ENCODE measurements around the gene PRR33.
A peak's percentile ranks its signal among the peaks of the same experiment; 100 is the strongest.

Gene PRR33

DNA sequence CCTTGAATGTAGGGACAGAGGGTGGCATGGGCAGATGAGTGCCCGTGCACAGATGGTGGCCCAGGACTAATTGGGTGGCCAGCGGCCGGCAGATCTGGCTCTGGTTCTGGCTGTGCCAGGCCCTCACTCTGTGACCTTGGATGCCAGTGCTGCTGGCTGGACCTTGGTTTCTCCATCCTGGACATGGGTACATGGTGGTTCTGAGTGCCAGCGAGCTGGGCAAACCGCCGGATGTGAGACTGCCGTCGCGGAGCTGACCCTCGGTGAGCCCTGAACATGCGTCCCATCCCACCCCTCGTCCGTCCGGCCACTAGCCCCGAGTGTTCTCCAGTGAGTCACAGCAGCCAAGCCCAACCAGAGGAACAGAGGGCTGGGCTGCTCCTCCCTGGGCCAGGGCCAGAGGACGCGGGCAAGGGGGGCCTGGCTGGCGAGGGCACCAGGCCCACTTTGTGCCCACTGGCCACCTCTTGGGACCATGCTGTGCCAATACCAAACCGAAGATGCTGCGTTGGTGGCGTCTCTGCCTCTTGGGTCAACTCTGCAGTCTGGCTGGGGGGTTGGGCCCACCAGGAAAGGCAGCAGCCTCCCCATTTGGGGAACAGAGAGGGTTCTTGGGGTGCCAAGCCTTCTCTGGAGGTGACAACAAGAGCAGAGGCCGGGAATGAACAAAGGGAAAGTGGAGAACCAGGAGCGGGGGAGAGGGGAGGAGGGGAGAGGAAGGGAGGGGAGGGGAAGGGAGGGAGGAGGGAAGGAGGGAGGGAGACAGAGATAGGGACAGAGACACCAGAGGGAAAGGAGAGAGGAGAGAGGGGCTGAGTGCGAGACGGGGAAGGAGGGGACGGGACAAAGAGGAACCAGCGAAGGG is 28.1 kb downstream of the PRR33 start:
- no peak for DNase-seq (ENCODE audit: low read depth in 2 of 2)

DNA sequence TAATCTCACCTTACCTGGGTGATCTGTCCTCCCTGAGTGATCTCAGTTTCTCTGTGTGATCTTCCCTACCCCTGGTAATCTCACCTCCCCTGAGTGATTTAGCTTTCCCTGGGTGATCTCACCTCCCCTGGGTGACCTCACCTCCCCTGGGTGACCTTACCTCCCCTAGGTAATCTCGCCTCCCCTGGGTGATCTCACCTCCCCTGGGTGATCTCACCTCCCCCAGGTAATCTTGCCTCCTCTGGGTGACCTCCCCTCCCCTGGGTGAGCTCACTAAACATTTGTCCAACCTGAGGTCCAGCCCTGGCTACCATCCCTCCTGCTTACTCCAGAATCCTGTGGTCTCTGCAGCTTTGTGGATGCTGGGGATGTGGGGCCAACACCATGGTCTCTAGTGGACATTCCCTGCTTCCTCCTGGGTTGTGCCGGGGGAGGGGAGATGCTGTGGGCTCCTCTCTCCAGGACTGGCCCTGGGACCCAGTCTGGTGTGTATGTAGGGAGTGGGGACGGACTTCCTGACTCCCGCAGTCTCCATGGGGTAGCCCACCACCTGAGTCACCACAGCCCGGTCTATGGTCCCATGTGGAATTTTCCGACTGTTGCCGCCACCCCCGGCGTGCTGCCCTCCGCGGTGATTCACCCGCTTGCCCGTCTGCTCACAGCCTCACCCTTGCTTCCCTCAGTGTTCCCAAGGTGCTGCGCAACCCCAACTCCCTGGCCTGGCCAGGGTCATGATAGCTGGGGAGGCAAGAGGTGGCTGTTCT is 28.9 kb downstream of the PRR33 start:
- no peak for DNase-seq (ENCODE audit: low read depth in 2 of 2)

DNA sequence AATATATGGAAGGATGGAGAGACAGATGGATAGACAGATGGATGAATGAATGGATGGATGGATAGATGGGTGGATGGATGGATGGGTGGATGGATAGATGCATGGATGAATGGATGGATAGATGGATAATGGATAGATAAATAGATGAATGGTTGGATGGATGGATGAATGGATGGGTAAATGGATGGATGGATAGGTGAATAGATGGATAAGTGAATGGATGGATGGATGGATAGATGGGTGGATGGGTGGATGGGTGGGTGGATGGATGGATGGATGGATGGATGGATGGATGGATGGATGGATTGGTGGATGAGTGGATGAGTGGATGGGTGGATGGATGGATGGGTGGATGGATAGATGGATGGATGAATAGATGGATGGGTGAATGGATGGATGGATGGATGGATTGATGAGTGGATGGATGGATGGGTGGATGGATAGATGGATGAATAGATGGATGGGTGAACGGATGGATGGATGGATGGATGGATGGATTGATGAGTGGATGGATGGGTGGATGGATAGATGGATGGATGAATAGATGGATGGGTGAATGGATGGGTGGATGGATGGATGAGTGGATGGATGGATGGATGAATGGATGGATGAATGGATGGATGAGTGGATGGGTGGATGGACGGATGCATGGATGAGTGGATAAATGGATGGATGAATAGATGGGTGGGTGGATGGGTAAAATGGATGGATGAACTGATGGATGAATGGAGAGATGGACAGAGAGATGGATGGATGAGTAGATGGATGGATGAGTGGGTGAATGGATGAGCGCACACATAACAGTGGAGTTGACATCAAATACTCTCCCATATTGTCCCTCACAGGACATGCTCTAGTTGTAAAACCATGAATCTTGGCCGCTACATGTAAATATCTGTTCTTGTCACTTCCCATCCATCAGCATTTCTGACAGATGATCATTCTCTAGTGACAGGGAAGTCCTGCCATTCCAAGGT is 30.0 kb downstream of the PRR33 start:
- DNase-seq (ENCODE audit: low read depth in 2 of 2) = no peak

DNA sequence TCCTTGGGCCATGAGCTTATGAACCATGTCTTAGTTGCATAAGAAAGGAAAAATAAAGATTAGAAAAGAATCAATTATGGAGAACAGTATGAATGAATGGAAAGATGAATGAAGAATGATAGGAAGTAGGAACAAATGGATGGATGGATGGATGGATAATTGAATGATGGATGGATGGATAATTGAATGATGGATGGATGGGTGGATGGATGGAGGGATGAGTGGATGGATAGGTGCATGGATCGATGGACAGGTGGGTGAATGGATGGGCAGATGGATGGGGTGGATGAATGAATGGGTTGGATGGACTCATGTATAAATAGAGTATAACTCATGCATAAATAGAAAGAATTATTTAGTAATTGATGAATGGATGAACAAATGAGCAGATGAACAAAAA is 31.6 kb downstream of the PRR33 start:
- no peak for DNase-seq (ENCODE audit: low read depth in 2 of 2)

DNA sequence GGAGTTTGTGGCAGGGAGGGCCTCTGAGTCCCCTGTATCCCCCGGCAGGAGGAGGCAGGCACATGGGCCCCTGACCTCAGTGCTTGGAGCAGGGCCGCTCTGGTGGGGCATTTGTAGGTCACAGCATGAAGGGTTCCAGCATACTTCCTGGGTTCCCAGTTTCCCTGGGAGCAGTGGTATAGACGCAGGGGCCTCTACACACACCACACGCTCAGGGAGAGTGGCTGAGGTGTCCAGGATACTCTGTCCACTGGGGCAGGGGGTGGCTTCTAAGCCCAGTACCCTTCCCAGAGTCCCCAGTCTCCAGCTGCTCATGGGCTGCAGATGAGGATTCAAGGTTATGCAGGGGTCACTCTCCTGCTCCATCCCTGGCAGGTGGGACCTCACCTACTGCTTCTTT is 32.7 kb downstream of the PRR33 start:
- DNase-seq (ENCODE audit: low read depth in 2 of 2) = no peak

DNA sequence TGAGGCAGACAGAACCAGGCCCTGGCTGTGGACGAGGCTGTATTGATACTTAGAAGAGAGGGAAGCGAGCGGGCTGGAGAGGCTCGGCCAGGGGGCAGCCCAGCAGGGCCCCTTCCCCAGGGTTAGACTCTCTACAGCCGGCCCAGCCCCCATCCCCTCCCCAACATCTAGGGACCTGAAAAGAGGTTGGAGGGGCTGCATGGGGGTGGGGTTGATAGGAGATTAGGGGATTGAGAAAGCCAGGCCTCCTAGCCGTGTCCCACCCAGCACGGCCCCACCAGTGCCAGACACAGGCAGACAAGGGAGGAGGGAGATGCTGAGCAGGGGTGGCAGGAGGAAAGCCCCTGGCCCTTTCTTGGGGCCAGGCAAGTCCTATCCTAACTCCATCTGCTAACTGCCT is 33.1 kb downstream of the PRR33 start:
- DNase-seq (ENCODE audit: low read depth in 2 of 2) = no peak

DNA sequence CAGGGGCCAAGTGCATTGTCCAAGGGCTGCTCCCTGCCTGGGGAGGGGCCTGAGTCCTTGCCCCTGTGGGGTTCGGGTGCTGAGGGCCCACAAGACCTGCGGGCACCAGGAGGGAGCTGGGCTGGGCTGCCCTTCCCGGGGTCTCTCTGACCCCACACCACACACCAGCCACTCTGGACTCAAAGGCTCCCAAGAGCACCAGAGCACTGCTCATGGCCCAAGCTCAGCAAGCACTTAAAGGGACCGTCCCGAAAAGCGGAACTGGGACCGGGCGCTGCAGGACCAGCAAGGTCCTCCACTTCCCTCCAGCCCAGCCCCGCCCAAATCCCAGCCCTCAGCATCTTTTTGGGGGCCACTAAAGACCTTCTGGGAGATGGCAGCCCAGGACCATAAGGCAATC is 33.5 kb downstream of the PRR33 start:
- no peak for DNase-seq (ENCODE audit: low read depth in 2 of 2)

DNA sequence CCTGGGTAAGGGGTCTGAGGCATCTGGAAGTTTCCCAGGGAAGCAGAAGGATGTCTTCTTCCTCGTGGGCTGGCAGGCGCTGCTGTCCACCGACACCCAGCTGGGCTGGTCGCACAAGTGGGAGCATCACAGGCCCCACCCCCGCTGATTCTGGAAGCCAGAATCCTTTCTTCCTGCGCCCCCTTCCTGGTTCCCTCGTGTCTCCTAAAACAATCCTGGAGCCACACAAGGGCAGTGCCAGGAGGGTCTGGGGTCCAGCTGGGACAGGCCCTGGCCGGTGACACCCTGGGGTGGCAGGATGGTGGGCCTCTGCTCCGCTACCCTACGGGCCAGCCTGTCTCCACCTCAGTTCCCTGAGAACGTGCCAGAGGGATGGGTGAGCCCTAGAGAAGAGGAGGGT is 34.6 kb downstream of the PRR33 start:
- DNase-seq (ENCODE audit: low read depth in 2 of 2) = no peak

DNA sequence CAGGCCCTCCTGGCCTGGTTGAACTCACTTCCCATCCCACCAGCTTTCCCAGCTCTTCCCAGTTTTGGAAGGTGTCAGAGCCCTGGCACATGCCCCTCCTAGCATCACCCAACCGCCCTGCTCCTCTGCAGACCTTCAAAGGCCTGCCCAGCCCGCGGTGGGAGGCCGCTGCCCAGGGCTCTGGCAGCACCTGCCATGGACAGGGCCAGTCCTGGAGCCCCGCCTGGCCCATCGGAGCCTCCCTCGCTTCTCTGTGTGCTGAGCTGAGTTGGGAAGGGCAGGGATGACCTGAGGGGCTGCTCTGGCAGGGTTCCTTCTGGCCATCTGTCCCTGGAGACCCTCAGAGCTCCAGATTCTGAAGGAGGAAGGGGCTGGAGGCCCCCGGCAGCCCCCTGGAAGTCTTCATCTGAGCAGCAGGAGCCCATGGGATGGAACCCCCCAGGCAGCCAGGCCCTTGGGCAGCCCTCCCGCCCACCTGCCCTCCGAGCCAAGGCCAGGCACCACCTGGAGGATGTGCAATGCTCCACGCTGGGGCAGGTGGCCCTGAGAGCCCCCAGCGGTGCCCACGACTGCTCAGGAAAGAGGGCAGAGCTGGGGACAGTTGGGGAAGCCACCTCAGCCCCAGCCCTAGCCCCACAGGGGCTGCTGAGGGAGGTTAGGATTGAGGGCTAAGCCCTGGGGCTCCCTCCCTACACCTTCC is 35.2 kb downstream of the PRR33 start:
- DNase-seq (ENCODE audit: low read depth in 2 of 2) = no peak

DNA sequence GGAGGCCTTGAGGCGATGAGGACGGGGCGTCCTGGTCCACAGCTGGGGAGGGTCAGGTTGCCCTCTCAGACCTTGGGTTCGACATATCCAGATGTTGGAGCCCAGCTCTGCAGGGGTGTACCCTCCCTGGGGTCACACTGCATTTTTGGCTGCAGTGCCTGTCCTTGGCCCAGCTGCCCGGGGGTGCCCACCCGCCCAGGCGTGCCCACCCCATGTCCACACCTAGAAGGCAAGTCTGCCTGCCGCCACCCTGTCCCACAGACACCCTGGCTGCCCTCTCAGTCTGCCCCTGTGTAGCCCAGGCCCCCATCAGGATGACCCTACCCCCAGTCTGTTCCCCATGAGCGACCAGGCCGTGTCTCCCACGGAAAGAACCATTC is 35.8 kb downstream of the PRR33 start:
- no peak for DNase-seq (ENCODE audit: low read depth in 2 of 2)

DNA sequence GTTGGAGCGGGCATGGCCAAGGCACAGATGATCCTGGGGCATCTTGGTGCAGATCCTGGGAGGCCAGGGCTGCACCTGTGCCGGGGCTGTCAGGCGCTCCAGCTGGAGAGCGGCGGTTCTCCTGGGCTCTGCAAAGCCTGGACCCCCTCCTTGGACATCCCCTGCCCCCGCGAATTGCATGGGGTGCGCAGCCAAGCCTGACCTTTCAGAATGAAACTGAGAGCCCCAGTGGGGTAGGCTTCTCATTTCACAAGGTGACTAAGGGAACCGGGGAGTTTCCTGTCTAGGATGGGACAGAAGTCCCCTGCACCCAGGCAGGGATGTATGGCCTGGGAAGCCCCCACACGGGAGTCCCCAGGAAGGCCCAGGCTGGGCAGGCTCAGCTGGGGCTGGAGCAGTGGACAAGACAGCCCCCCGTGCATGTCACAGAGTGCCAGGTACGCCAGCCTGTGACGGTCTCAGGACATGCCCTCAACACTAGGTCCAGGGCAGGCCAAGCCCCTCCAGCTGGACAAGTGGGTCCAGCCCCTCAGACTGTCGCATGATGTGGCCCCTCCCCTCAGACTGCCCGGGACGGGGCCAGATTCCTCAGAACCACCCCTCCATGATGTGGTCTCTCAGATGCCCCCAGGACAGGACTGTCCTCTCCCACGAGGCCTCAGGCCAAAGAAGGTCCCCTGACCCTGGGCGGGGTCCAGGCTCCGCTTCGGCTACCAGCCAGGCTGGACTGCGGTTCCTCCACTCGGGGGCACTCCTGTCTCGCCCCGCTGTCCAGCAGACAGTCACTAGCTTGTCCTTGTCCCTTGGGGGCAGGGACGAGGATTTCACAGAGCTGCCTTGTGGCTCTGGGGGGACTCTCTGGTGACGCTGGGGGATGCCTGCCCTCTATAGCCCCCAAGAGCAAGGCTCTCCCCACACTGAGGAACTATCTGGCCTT is 36.5 kb downstream of the PRR33 start:
- DNase-seq (ENCODE audit: low read depth in 2 of 2) = no peak

DNA sequence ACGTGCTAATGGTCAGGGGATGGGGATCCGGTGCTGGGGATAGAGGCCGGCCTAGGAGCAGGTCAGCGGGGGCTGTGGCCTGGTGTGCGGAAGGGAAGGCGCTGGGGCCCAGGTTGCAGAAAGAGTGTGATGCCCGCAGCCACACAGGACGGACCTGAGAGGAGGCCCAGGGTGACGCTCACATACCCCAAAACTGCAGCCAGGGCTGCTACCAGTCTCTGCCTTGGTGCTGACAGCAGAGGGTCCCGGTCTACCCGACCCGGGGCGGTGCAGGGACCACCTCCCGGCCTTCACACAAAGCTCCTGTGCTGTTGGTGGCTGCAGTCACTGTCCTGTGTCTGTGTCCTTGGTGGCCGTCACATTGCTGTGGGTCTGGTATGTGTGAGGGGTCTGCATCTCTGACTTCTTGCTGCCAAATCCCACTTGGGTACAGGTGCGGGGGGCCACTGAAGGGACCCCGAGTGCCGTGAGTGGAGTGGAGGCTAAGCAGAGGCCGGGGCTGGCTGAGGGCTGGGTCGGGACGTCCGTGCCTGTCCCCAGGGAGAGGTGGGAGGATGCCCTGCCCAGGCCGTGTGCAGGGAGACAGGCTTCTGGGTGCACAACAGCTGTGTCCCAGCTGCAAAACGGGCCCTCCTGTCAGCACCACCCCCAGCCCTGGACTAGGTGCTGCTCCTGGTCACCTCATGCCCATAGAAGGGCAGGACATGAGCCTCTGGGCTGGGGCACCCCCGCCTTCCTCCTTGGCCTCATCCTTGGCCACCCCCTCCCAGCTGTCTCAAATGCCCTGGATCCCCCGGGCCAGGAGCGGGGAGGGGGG is 37.4 kb downstream of the PRR33 start:
- DNase-seq (ENCODE audit: low read depth in 2 of 2) = no peak

DNA sequence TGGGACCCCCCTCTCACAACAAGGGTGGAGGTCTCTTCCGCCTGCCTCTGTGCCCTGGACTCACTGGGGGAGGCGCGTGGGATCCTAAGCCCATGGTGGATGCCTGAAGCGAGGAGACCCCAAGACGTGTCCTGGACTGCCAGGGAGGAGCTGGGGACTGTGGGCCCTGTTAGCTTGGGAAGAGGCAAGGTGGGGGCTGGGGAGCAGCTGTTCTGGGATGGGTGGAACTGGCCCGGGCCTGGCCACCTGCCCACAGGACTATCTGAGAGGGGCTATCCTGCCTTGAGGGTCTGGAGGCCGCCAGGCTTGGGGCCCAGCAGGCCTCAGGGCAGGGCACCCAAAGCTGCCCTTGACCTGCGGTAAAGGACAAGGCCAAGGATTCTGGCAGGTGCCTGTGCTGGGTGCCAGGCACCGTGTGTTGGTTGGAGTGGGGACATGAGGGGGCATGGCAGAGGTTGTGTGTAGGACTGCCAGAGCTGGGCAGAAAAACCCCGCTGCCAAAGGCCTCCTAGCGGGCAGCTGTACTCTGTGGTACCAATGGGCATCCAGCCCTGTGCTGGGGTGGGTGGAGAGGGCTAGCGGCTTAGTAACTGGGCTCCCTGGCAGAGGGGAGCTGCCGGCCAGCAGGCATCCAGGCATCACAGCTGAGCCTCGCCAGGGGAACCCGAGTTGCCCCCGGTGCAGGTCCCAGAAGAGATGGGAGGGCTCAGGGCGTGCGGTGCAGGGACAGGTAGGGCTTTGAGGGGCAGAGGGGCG is 38.1 kb downstream of the PRR33 start:
- no peak for DNase-seq (ENCODE audit: low read depth in 2 of 2)

DNA sequence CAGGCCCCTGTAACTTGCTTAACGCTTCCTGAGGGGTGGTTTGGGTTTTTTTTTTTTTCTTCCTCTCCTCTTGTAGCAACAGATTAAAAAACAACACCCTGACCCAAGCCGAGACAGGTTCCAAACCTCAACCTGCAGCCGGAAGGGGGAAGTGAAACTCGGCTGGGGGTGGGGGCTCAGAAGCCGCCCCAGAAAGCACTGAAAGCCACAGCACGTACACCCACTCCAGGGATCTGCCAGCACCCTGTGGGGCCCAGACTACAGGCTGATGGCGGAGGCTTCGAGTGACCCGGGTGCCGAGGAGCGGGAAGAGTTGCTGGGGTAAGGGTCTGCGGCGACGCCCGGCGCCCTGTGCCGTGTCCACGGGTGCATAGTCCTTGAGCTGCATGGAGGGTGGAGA is 38.8 kb downstream of the PRR33 start, which contains the start of gene LSP1:
Gene LSP1 (plus strand): TSS at position 208 of the 400 bp plus-strand sequence. CDS start 61 bp downstream, at position 269.
- peak; percentile 45 to 57 for DNase-seq (ENCODE audit: low read depth in 2 of 2)

DNA sequence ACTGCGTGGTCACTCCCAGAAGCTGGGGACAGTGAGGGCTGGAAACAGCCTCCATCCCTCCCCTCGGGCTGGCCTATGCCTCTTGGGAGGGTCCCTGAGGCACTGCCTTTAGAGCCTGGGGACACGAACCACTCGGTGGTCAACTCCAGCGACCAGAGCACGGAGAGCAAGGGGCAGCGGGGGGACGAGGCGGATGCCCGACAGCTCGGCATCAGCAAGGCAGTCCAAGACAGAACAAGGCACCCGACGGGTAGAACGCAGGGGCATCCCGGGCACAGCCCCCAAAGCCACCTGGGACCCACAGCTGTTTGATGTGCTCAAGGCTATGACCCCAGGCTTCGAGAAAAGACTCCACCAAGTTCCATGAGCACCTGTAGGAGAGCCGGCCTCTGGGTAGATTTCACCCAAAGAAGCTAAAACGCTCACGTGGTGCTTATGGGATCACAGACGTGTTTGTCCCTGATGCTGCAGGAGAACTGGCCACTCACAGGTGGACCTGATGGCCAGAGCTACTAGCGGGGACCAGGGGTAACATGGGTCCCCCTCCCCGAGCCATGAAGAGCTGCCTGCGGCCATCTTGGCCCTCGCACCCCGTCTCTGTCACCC is 39.3 kb downstream of the PRR33 start:
- no peak for DNase-seq (ENCODE audit: low read depth in 2 of 2)

DNA sequence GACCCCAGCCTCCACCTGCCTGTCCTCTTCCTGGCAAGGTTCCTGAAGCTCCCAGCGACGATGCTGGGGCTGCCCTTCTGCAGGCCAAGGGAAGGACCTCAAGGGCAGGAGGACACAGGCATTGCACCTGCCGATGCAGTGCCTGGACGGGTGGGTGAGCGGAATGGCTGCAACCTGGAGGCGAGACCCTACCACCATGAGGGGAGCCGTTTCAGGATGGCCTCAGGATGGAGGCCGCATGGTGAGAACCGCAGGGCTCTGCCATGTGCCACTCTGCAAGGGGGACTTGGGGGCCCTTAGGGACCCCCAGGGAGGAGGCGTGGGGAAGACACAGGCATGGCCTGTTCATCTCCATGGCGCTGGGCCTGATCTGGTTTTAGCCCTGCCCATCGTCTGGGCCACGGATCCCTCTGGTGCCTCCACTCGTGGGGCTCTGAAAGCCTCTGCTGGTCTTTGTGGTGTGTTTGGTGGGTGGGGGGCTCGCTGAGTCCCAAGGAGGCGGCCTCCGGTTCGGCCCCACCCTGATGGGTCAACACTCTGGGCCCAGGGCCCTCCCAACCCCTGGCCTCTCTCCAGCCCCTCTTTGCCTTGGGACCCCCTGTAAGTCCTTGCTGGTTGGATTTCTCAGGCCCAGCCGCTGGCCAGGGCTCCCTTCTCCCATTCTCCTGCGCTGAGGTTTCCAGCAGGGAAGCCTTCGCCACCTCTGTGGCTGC is 40.1 kb downstream of the PRR33 start:
- DNase-seq (ENCODE audit: low read depth in 2 of 2) = no peak

DNA sequence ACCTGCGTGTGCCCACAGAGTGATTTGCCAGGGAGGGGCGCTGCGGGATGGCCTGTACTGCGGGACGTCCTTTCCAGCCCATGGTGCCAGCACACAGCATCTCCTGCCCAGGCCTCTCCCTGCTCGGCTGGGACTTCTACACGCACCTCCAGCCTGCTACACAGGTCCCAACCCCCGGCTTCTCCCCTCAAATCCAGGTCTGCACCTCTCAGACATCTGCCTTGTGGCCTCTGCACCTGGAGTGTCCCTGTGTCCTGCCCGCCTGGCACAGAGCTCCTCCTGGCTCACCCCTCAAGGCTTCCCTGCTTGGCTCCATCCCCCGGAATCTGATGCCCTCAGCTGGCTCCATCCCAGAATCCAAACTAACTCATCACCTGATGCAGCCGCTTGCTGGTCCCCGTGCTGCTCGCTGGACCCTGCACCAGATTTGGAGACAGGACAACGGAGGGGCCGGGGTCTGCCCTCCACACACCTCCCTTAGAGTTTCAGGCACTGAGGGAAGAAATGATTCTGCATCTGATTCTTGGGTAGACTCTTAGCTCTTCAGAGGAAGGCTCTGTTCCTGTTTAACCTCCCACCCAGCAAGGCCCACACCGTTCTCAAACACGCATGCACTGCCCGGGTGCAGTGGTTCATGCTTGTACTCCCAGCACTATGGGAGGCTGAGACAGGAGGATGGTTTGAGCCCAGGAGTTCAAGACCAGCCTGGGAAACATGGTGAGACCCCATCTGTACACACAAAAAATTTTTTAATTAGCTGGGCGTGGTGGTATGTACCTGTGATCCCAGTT is 42.9 kb downstream of the PRR33 start:
- no peak for DNase-seq (ENCODE audit: low read depth in 2 of 2)

All from stimulated activated CD8-positive, alpha-beta memory T cell treated with anti-CD3 and anti-CD28 coated beads, Interleukin-7, amount 100 ng/mL, for 1 hour (primary cell).